Effector memory CD4-positive, alpha-beta T cell (primary cell): ENCODE measurements around the gene MPP2.

Experiments
- DNase-seq, 3 donors: peaks; one replicate each; pipeline ENCODE4 v3.0.0-alpha.2; 2020
- H3K27ac ChIP-seq: 2 replicates; pipeline ENCODE4 v1.7.0; 2013; ENCODE audit warnings: mild to moderate bottlenecking, low read length, moderate library complexity; ENCODE audit not compliant: insufficient read depth, poor library complexity, severe bottlenecking
- H3K27me3 ChIP-seq: replicated peaks from 2 replicates; pipeline ENCODE4 v1.7.0; 2013; ENCODE audit warnings: mild to moderate bottlenecking, low read length; ENCODE audit not compliant: insufficient read depth, control insufficient read depth, poor library complexity, severe bottlenecking
- H3K36me3 ChIP-seq: 2 replicates; pipeline ENCODE4 v1.7.0; 2013; ENCODE audit warnings: mild to moderate bottlenecking, low read length, moderate library complexity; ENCODE audit not compliant: control insufficient read depth, insufficient read depth
- H3K4me1 ChIP-seq: 2 replicates; pipeline ENCODE4 v1.7.0; 2013; ENCODE audit warnings: low read length, mild to moderate bottlenecking; ENCODE audit not compliant: control insufficient read depth, insufficient read depth, poor library complexity, severe bottlenecking
- H3K4me3 ChIP-seq: 2 replicates; pipeline ENCODE4 v1.7.0; 2013; ENCODE audit warnings: low read length, low read depth, mild to moderate bottlenecking; ENCODE audit not compliant: insufficient read depth, poor library complexity, severe bottlenecking
- H3K9me3 ChIP-seq: 2 replicates; pipeline ENCODE4 v1.7.0; 2013; ENCODE audit warnings: mild to moderate bottlenecking, low read length, moderate library complexity; ENCODE audit not compliant: control insufficient read depth
- total RNA-seq, 3 donors: gene quantifications; one replicate each; lab custom pipeline; 2026; lab: John Stamatoyannopoulos, UW

MPP2 gene, protein sequence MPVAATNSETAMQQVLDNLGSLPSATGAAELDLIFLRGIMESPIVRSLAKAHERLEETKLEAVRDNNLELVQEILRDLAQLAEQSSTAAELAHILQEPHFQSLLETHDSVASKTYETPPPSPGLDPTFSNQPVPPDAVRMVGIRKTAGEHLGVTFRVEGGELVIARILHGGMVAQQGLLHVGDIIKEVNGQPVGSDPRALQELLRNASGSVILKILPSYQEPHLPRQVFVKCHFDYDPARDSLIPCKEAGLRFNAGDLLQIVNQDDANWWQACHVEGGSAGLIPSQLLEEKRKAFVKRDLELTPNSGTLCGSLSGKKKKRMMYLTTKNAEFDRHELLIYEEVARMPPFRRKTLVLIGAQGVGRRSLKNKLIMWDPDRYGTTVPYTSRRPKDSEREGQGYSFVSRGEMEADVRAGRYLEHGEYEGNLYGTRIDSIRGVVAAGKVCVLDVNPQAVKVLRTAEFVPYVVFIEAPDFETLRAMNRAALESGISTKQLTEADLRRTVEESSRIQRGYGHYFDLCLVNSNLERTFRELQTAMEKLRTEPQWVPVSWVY
- total RNA-seq: 1.6 to 3.5 (median 2.6) reads per million in 3 donors

DNA sequence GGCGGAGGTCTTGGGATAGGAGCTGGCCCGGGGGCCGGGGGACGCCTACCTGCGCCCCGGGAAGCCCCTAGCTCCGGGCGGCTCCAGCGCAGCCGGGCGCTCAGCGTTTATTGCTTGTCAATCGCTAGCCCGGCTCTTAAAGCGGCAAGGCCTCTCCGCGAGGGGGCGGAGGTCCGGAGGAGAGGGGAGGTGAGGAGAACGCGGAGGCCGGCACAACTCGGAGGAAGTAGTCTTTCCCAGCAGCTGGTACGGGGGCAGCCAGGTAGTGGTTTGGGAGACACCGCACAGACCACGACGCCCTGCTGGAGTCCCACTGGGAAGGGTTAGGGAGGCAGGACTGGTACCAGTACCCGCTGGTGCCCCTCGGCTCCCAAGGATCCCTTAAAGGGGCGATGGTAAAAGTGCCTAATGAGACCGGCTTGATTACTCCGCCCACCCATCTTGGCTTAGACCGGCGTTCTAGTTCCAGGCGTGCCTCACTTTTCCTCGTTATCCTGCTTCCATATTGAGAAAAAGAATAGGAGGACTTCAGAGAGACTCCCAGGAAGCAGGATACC is at the start of gene MPP2:
MPP2 (minus strand) TSS at position 112 of the 557 bp plus-strand sequence. CDS start 3,076 bp downstream, outside the sequence.
- Histone ChIP-seq H3K27ac (peak within 1 kb of the TSS; percentile 57), H3K9me3 (no peaks in the 10 kb centered on the region), H3K27me3 (peaks cover 5% of the 10 kb centered on the region)

DNA sequence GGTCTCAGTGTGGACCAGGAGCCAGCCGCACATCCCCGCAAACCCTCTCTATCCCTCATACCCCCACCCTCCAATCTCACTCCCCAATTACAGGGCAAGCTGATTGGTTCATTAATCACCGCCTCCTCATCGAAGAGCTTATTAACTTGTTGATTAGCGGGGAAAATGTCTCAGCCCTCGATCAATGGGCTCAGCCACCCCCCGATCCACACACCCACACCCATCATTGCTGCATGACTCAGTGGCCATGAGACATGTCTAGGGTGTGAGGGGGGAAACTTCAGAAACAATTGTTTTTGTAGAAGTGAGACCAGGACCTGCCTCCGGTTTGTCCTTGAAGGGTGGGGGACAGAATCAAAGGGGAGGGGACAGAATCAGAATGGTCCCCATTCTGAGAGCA is 48.9 kb upstream of the MPP2 start:
- Histone ChIP-seq H3K36me3 (no peaks in the 10 kb centered on the region), H3K4me3 (no peak overlapping the region), H3K9me3 (no peaks in the 10 kb centered on the region), H3K27ac (no peak overlapping the region), H3K27me3 (peaks cover 8% of the 10 kb centered on the region), H3K4me1 (no peaks in the 10 kb centered on the region)
- DNase-seq: no peak

More for the DNA sequence above, at the start of gene MPP2:
- H3K36me3 ChIP-seq: no peaks in the 10 kb centered on the region
- peak in 2 of 3 donors; percentile 36 to 44 for DNase-seq
- peak within 1 kb of the TSS; percentile 83 for H3K4me3 ChIP-seq
- H3K4me1 ChIP-seq: peaks cover 24% of the 10 kb centered on the region

DNA sequence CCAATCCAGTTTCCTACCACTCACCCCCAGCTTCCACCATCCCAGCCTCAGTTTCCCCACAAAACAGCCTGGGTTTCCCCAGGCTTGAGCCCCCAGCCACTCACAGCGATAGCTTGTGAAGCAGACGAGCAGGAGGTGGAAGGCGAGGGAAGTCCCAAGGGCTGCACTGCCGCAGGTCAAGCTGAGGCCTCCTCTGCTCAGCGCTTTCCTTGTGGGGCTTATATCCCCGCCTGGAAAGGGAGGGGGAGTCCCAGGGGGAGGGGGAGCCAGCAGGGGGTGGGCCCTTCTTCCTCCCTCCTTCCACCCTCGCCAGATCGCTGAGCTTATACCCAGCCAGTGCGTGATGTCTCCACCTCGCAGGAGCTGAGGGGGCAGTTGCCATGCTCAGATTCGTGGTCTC is 46.4 kb upstream of the MPP2 start, which contains the start of gene PYY:
PYY (minus strand) TSS at position 195 of the 400 bp plus-strand sequence. CDS start 457 bp downstream, outside the sequence.
- DNase-seq: no peak
- Histone ChIP-seq H3K36me3 (no peaks in the 10 kb centered on the region), H3K4me3 (no peak within 1 kb of the TSS), H3K9me3 (no peaks in the 10 kb centered on the region), H3K27me3 (peaks cover 8% of the 10 kb centered on the region), H3K27ac (no peak within 1 kb of the TSS), H3K4me1 (no peaks in the 10 kb centered on the region)

DNA sequence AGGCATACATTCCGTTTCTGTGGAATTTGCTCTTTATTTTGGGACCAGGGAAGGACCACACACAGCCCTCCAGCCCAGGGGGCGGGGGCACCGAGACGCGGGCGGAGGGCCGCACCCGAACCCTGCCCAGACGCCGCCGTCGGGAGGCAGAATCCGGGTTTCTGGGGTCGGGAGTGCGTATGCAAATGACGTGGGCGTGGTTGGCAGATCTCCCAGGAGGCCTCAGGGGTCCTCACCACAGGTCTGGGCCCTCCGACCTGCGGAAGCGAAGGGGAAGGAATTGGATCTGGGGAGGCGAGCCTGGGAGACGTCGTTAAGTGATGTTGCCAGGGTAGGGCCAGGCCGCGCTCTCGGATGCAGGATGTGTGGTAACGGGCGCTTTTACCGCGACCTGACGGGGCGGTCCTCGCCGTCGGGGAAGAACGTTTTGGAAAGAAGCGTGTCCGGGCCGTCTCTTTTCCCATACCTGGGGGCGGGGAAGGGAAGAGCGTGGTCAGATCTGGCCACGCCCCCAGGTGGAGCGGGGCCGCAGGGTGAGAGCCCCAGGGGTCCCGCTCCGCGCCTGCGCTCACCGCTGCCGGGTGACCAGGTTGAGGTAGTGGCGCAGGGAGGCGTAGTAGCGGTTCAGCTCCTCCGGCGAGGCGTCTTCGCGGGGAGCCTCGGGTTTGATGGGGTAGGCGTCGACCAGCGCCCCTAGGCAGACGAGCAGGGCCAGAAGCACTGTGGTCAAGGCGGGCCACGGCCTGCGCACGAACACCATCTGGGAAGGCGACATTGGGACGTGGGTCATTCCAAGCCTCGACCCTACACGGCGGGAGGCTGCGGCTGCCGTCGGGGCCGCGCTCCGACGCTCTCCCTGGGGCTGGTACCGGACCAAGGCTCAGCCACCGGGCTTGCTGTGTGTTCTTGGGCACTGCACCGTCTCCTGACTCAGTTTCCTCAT is 45.7 kb upstream of the MPP2 start:
- no peak for DNase-seq
- no peak overlapping the region for H3K4me3 ChIP-seq
- H3K27me3 ChIP-seq: peaks cover 8% of the 10 kb centered on the region
- H3K36me3 ChIP-seq: no peaks in the 10 kb centered on the region
- no peaks in the 10 kb centered on the region for H3K9me3 ChIP-seq
- H3K4me1 ChIP-seq: no peaks in the 10 kb centered on the region
- H3K27ac ChIP-seq: no peak overlapping the region

DNA sequence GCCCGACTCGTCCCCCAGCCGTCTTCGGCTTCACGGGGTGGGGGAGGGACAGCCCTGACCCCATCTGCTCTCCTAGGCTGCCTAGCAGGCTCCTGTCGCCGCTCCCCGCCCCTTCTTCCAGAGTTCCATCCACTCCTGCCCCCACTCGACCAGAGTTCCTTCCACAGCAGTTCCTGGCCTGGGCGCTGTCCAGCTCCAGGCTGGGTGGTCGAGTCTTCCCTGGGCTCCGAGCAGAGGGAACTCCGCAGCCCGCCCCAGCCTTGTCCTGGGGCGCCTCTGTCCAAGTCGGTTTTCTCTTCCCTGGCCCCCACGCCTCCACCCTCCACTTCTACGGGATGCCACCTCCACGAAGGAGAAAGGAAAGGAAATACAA is 45.0 kb upstream of the MPP2 start:
- Histone ChIP-seq H3K4me1 (no peaks in the 10 kb centered on the region), H3K9me3 (no peaks in the 10 kb centered on the region), H3K27ac (no peak overlapping the region), H3K27me3 (peaks cover 8% of the 10 kb centered on the region), H3K36me3 (no peaks in the 10 kb centered on the region), H3K4me3 (no peak overlapping the region)
- no peak for DNase-seq

DNA sequence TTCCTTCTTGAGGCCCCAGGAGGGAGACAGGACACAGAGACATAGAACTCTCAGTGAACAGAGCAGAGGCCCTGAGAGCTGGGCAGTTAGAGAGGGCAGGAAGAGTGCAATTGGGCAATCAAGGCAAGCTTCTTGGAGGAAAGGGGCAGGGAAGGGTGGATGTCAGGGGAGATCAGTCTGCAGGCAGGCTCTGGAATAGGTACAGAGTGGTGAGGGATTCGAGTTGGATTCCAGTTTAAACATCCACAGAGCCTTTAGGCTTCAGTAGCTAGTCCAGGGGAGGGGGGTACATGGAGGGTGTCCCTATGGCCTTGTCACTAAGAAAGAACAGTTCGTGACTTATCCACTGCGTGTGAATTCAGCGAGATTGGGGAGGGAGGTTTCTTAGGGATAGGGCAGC is 44.4 kb upstream of the MPP2 start:
- Histone ChIP-seq H3K27ac (no peak overlapping the region), H3K4me1 (no peaks in the 10 kb centered on the region), H3K4me3 (no peak overlapping the region), H3K36me3 (no peaks in the 10 kb centered on the region), H3K9me3 (no peaks in the 10 kb centered on the region), H3K27me3 (peaks cover 8% of the 10 kb centered on the region)
- no peak for DNase-seq

DNA sequence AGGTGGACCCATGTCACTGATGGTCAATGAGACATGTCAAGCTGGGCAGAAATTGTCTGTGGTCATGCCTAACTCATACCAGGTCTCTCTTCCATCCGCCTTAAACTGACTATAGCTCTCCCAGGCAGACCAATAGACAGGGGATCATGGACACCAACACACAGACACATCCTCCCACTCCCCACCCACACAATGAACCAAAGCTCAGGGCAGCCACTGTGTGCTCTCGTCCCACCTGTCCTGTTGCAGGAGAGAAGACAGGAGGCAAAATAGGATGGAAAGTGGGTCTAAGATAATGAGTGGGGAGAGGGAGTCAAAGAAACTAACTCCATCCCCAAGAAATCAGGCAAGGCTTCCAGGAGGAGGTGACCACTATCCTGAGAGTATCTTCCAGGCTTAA is 43.2 kb upstream of the MPP2 start:
- no peak for DNase-seq
- peaks cover 8% of the 10 kb centered on the region for H3K27me3 ChIP-seq

DNA sequence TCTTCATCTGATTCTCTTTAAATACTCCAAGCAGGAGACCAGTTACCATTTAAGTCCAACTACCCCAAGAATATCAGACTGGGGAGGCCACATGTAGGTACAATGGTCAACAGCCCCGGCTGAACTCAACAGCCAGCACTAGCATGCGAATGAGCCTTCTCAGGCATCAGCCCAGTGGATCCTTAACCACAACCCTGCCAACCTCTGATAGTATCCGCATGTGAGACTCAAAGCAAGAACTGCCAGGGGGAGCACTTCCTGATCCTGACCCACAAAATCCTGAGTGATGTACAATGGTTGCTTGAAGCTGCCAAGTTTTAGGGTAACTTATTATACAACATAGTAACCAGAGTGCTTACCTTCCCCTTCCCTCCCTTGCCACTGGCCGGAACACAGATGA is 42.4 kb upstream of the MPP2 start:
- Histone ChIP-seq H3K4me1 (no peaks in the 10 kb centered on the region), H3K27me3 (peaks cover 8% of the 10 kb centered on the region), H3K27ac (no peak overlapping the region), H3K9me3 (no peaks in the 10 kb centered on the region), H3K4me3 (no peak overlapping the region), H3K36me3 (no peaks in the 10 kb centered on the region)
- no peak for DNase-seq

More for the DNA sequence above, 43.2 kb upstream of the MPP2 start:
- no peaks in the 10 kb centered on the region for H3K36me3 ChIP-seq
- H3K9me3 ChIP-seq: no peaks in the 10 kb centered on the region
- H3K4me3 ChIP-seq: no peak overlapping the region
- no peaks in the 10 kb centered on the region for H3K4me1 ChIP-seq
- H3K27ac ChIP-seq: no peak overlapping the region

DNA sequence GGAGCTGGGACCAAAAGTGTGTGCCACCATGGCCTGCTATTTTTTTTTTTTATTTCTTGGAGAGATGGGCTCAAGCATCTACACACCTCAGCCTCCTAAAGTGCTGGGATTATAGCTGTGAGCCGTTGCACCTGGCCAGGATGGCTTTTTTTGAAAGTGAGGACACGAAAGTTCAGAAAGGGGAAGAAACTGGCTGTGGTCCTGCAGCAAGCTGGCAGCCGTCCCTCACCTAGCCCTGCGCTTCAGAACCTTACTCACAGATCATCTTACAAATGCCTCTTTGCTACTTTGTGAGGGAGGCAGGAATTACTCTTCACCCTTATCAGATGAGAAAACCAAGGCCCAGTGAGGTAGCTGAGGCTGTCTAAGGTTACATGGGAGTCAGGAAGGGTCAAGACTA is 39.4 kb upstream of the MPP2 start:
- H3K4me1 ChIP-seq: no peaks in the 10 kb centered on the region
- no peak overlapping the region for H3K4me3 ChIP-seq
- no peak overlapping the region for H3K27ac ChIP-seq
- no peaks in the 10 kb centered on the region for H3K36me3 ChIP-seq
- H3K27me3 ChIP-seq: no peaks in the 10 kb centered on the region
- no peaks in the 10 kb centered on the region for H3K9me3 ChIP-seq
- no peak for DNase-seq
